Activated naive CD4-positive, alpha-beta T cell treated with anti-CD3 and anti-CD28 coated beads, Interleukin-2, amount 50 U/mL, for 24 hours (primary cell): ENCODE measurements around the gene ADAP1.

Source experiments
- H3K27ac Mint-ChIP-seq: one replicate; pipeline ENCODE4 v1.8.0; 2021; ENCODE audit warnings: mild to moderate bottlenecking, mixed read lengths
- H3K27me3 Mint-ChIP-seq: one replicate; pipeline ENCODE4 v1.8.0; 2021; ENCODE audit warnings: mixed read lengths
- H3K36me3 Mint-ChIP-seq: one replicate; pipeline ENCODE4 v1.8.0; 2021; ENCODE audit warnings: mixed read lengths
- H3K4me1 Mint-ChIP-seq: one replicate; pipeline ENCODE4 v1.8.0; 2021; ENCODE audit warnings: mixed read lengths
- H3K4me3 Mint-ChIP-seq: one replicate; pipeline ENCODE4 v1.8.0; 2021; ENCODE audit warnings: mild to moderate bottlenecking, mixed read lengths
- H3K9me3 Mint-ChIP-seq: one replicate; pipeline ENCODE4 v1.8.0; 2021; ENCODE audit warnings: mixed read lengths

ADAP1 gene

GRCh38 chr7:907158-907980 lies 47.1 kb downstream of the ADAP1 start:
- H3K4me1 Mint-ChIP-seq = peaks cover 8% of the 10 kb centered on the region
- no peaks in the 10 kb centered on the region for H3K36me3 Mint-ChIP-seq
- H3K9me3 Mint-ChIP-seq = no peaks in the 10 kb centered on the region
- H3K27ac Mint-ChIP-seq = no peak overlapping the region
- H3K27me3 Mint-ChIP-seq = no peaks in the 10 kb centered on the region
- H3K4me3 Mint-ChIP-seq = no peak overlapping the region

- Mint-ChIP-seq H3K9me3 (no peaks in the 10 kb centered on the region), H3K27ac (no peak overlapping the region), H3K27me3 (no peaks in the 10 kb centered on the region), H3K36me3 (no peaks in the 10 kb centered on the region), H3K4me3 (no peak overlapping the region), H3K4me1 (peaks cover 8% of the 10 kb centered on the region)
These were observed 47.7 kb downstream of the ADAP1 start for GRCh38 chr7:906776-907157.

GRCh38 chr7:904847-905246 lies 49.6 kb downstream of the ADAP1 start:
- no peaks in the 10 kb centered on the region for H3K27me3 Mint-ChIP-seq
- H3K9me3 Mint-ChIP-seq = no peaks in the 10 kb centered on the region
- H3K4me3 Mint-ChIP-seq = no peak overlapping the region
- no peak overlapping the region for H3K27ac Mint-ChIP-seq
- peaks cover 1% of the 10 kb centered on the region for H3K4me1 Mint-ChIP-seq
- no peaks in the 10 kb centered on the region for H3K36me3 Mint-ChIP-seq

GRCh38 chr7:903921-904755 lies 50.3 kb downstream of the ADAP1 start:
- Mint-ChIP-seq H3K27me3 (no peaks in the 10 kb centered on the region), H3K27ac (no peak overlapping the region), H3K4me3 (no peak overlapping the region), H3K36me3 (no peaks in the 10 kb centered on the region), H3K9me3 (no peaks in the 10 kb centered on the region), H3K4me1 (no peaks in the 10 kb centered on the region)

GRCh38 chr7:902996-903395 lies 51.5 kb downstream of the ADAP1 start:
- no peaks in the 10 kb centered on the region for H3K4me1 Mint-ChIP-seq
- no peak overlapping the region for H3K4me3 Mint-ChIP-seq
- no peak overlapping the region for H3K27ac Mint-ChIP-seq
- no peaks in the 10 kb centered on the region for H3K36me3 Mint-ChIP-seq
- no peaks in the 10 kb centered on the region for H3K27me3 Mint-ChIP-seq
- H3K9me3 Mint-ChIP-seq = no peaks in the 10 kb centered on the region

GRCh38 chr7:901388-902154 lies 52.9 kb downstream of the ADAP1 start:
- no peak overlapping the region for H3K4me3 Mint-ChIP-seq
- H3K4me1 Mint-ChIP-seq = no peaks in the 10 kb centered on the region
- H3K27me3 Mint-ChIP-seq = no peaks in the 10 kb centered on the region
- no peaks in the 10 kb centered on the region for H3K9me3 Mint-ChIP-seq
- H3K36me3 Mint-ChIP-seq = no peaks in the 10 kb centered on the region
- H3K27ac Mint-ChIP-seq = no peak overlapping the region

GRCh38 chr7:901041-901387 lies 53.5 kb downstream of the ADAP1 start:
- Mint-ChIP-seq H3K4me3 (no peak overlapping the region), H3K36me3 (peaks cover 3% of the 10 kb centered on the region), H3K4me1 (no peaks in the 10 kb centered on the region), H3K9me3 (no peaks in the 10 kb centered on the region), H3K27ac (no peak overlapping the region), H3K27me3 (no peaks in the 10 kb centered on the region)

GRCh38 chr7:900331-901040 lies 54.0 kb downstream of the ADAP1 start:
- Mint-ChIP-seq H3K27ac (no peak overlapping the region), H3K36me3 (peaks cover 5% of the 10 kb centered on the region)

GRCh38 chr7:899806-900205 lies 54.7 kb downstream of the ADAP1 start:
- H3K27ac Mint-ChIP-seq = no peak overlapping the region
- H3K36me3 Mint-ChIP-seq = peaks cover 5% of the 10 kb centered on the region

More at GRCh38 chr7:900331-901040, 54.0 kb downstream of the ADAP1 start:
- no peaks in the 10 kb centered on the region for H3K27me3 Mint-ChIP-seq
- no peak overlapping the region for H3K4me3 Mint-ChIP-seq
- H3K4me1 Mint-ChIP-seq = no peaks in the 10 kb centered on the region
- no peaks in the 10 kb centered on the region for H3K9me3 Mint-ChIP-seq

GRCh38 chr7:898855-899681 lies 55.4 kb downstream of the ADAP1 start:
- H3K4me3 Mint-ChIP-seq = no peak overlapping the region
- H3K4me1 Mint-ChIP-seq = no peaks in the 10 kb centered on the region

More at GRCh38 chr7:899806-900205, 54.7 kb downstream of the ADAP1 start:
- Mint-ChIP-seq H3K4me1 (no peaks in the 10 kb centered on the region), H3K4me3 (no peak overlapping the region), H3K27me3 (no peaks in the 10 kb centered on the region), H3K9me3 (no peaks in the 10 kb centered on the region)

GRCh38 chr7:898460-898854 lies 56.0 kb downstream of the ADAP1 start:
- H3K36me3 Mint-ChIP-seq = peaks cover 7% of the 10 kb centered on the region

More at GRCh38 chr7:898855-899681, 55.4 kb downstream of the ADAP1 start:
- H3K27me3 Mint-ChIP-seq = no peaks in the 10 kb centered on the region
- H3K36me3 Mint-ChIP-seq = peaks cover 7% of the 10 kb centered on the region
- no peak overlapping the region for H3K27ac Mint-ChIP-seq
- H3K9me3 Mint-ChIP-seq = no peaks in the 10 kb centered on the region

GRCh38 chr7:897771-898376 lies 56.6 kb downstream of the ADAP1 start:
- Mint-ChIP-seq H3K9me3 (no peaks in the 10 kb centered on the region), H3K27ac (no peak overlapping the region), H3K4me3 (no peak overlapping the region), H3K27me3 (no peaks in the 10 kb centered on the region), H3K36me3 (peaks cover 9% of the 10 kb centered on the region), H3K4me1 (no peaks in the 10 kb centered on the region)

More at GRCh38 chr7:898460-898854, 56.0 kb downstream of the ADAP1 start:
- H3K4me3 Mint-ChIP-seq = no peak overlapping the region
- no peaks in the 10 kb centered on the region for H3K27me3 Mint-ChIP-seq
- H3K27ac Mint-ChIP-seq = no peak overlapping the region
- no peaks in the 10 kb centered on the region for H3K4me1 Mint-ChIP-seq
- no peaks in the 10 kb centered on the region for H3K9me3 Mint-ChIP-seq

GRCh38 chr7:897086-897485 lies 57.4 kb downstream of the ADAP1 start:
- Mint-ChIP-seq H3K4me3 (no peak overlapping the region), H3K36me3 (peaks cover 11% of the 10 kb centered on the region), H3K9me3 (no peaks in the 10 kb centered on the region), H3K4me1 (no peaks in the 10 kb centered on the region), H3K27ac (peak overlapping the region; percentile 51), H3K27me3 (no peaks in the 10 kb centered on the region)
